ENCODE results near the gene TM4SF18. TPM values are rescaled to one million over a fixed set of nuclear protein-coding genes. Genes with fewer than 3 reads are reported as not detected.

Gene TM4SF18
- total RNA-seq, 1 donor from 2014 or later = not detected

- Mint-ChIP-seq H3K4me3 (ENCODE audit: low read depth) (no peak overlapping the region), H3K9me3 (ENCODE audit: low read depth) (no peaks in the 10 kb centered on the region), H3K36me3 (ENCODE audit: insufficient read depth) (no peaks in the 10 kb centered on the region), H3K27me3 (no peaks in the 10 kb centered on the region), H3K4me1 (ENCODE audit: low read depth) (peaks cover 27% of the 10 kb centered on the region), H3K27ac (no peak overlapping the region)
- no peak for DNase-seq (ENCODE audit: low spot score, unreplicated experiment)
- no peak for TF ChIP-seq CTCF (IDR thresholded peaks at IDR 0.05; ENCODE audit: unreplicated experiment)
Measured at GRCh38 chr3:149366031-149366430, 32.6 kb upstream of the TM4SF18 start.

- no peak for TF ChIP-seq CTCF (IDR thresholded peaks at IDR 0.05; ENCODE audit: unreplicated experiment)
- Mint-ChIP-seq H3K36me3 (ENCODE audit: insufficient read depth) (no peaks in the 10 kb centered on the region), H3K4me3 (ENCODE audit: low read depth) (no peak overlapping the region), H3K27ac (no peak overlapping the region), H3K9me3 (ENCODE audit: low read depth) (no peaks in the 10 kb centered on the region), H3K27me3 (no peaks in the 10 kb centered on the region), H3K4me1 (ENCODE audit: low read depth) (peaks cover 18% of the 10 kb centered on the region)
- no peak for DNase-seq (ENCODE audit: low spot score, unreplicated experiment)
Measured at GRCh38 chr3:149364624-149365023, 31.2 kb upstream of the TM4SF18 start.

GRCh38 chr3:149363053-149363452 lies 29.6 kb upstream of the TM4SF18 start:
- Mint-ChIP-seq H3K4me3 (ENCODE audit: low read depth) (no peak overlapping the region), H3K36me3 (ENCODE audit: insufficient read depth) (no peaks in the 10 kb centered on the region), H3K27ac (no peak overlapping the region), H3K9me3 (ENCODE audit: low read depth) (peaks cover 3% of the 10 kb centered on the region), H3K27me3 (no peaks in the 10 kb centered on the region), H3K4me1 (ENCODE audit: low read depth) (peaks cover 7% of the 10 kb centered on the region)
- no peak for TF ChIP-seq CTCF (IDR thresholded peaks at IDR 0.05; ENCODE audit: unreplicated experiment)
- DNase-seq (ENCODE audit: low spot score, unreplicated experiment) = no peak

- H3K36me3 Mint-ChIP-seq (ENCODE audit: insufficient read depth) = no peaks in the 10 kb centered on the region
- H3K27ac Mint-ChIP-seq = no peak overlapping the region
- DNase-seq (ENCODE audit: low spot score, unreplicated experiment) = no peak
- no peak for TF ChIP-seq CTCF (IDR thresholded peaks at IDR 0.05; ENCODE audit: unreplicated experiment)
- peaks cover 8% of the 10 kb centered on the region for H3K9me3 Mint-ChIP-seq (ENCODE audit: low read depth)
- no peak overlapping the region for H3K4me3 Mint-ChIP-seq (ENCODE audit: low read depth)
- peaks cover 11% of the 10 kb centered on the region for H3K4me1 Mint-ChIP-seq (ENCODE audit: low read depth)
- H3K27me3 Mint-ChIP-seq = no peaks in the 10 kb centered on the region
Measured at GRCh38 chr3:149362366-149362765, 28.9 kb upstream of the TM4SF18 start.

GRCh38 chr3:149356630-149357029 lies 23.2 kb upstream of the TM4SF18 start:
- Mint-ChIP-seq H3K27ac (peak overlapping the region; percentile 89), H3K4me3 (ENCODE audit: low read depth) (no peak overlapping the region), H3K4me1 (ENCODE audit: low read depth) (peaks cover 22% of the 10 kb centered on the region), H3K9me3 (ENCODE audit: low read depth) (peaks cover 11% of the 10 kb centered on the region), H3K36me3 (ENCODE audit: insufficient read depth) (no peaks in the 10 kb centered on the region), H3K27me3 (no peaks in the 10 kb centered on the region)
- DNase-seq (ENCODE audit: low spot score, unreplicated experiment) = no peak
- TF ChIP-seq CTCF (IDR thresholded peaks at IDR 0.05; ENCODE audit: unreplicated experiment) = no peak

All from progenitor cell of endocrine pancreas (in vitro differentiated cells).